Measurements from ENCODE around the gene ECSIT.

GRCh38 chr19:11507370-11508078 is 21.4 kb downstream of the ECSIT start:
- TF ChIP-seq CTCF (conservative IDR thresholded peaks at IDR 0.05; ENCODE audit: low read depth, low read length) (no peak), EZH2 (IDR thresholded peaks at IDR 0.05; ENCODE audit: borderline replicate concordance, low read depth, low read length, poor library complexity, severe bottlenecking) (no peak)
